Endodermal cell (in vitro differentiated cells): ENCODE results near the gene VPS72. TPM values are rescaled to one million over a fixed set of nuclear protein-coding genes. Genes with fewer than 3 reads are reported as not detected.

Experiments
- DNase-seq: peaks from one replicate; pipeline ENCODE4 v3.0.0-alpha.2; 2017
- H3K27ac ChIP-seq: 2 replicates; pipeline ENCODE4 v1.5.1; 2013; ENCODE audit warnings: mild to moderate bottlenecking, low read depth, low read length, moderate library complexity
- H3K27me3 ChIP-seq: 2 replicates; pipeline ENCODE4 v1.6.1; 2013; ENCODE audit warnings: mild to moderate bottlenecking, low read length, moderate library complexity; ENCODE audit not compliant: insufficient read depth, control insufficient read depth, poor library complexity, severe bottlenecking
- H3K36me3 ChIP-seq: 2 replicates; pipeline ENCODE4 v1.7.0; 2013; ENCODE audit warnings: mild to moderate bottlenecking, low read length, moderate library complexity; ENCODE audit not compliant: control insufficient read depth, insufficient read depth
- H3K4me1 ChIP-seq: one replicate; pipeline ENCODE4 v1.7.0; 2013; ENCODE audit warnings: low read length; ENCODE audit not compliant: control insufficient read depth, insufficient read depth
- H3K4me3 ChIP-seq: 2 replicates; pipeline ENCODE4 v1.5.1; 2013; ENCODE audit warnings: mild to moderate bottlenecking, low read length, moderate library complexity
- H3K9ac ChIP-seq: 2 replicates; pipeline ENCODE4 v1.6.1; 2013; ENCODE audit warnings: mild to moderate bottlenecking, low read length, moderate library complexity; ENCODE audit not compliant: poor library complexity, severe bottlenecking; ENCODE audit errors: extremely low read depth
- H3K9me3 ChIP-seq: 2 replicates; pipeline ENCODE4 v1.6.1; 2013; ENCODE audit warnings: mild to moderate bottlenecking, low read length, moderate library complexity; ENCODE audit not compliant: control insufficient read depth
- H3K27ac Mint-ChIP-seq: 2 replicates; pipeline ENCODE4 v1.8.0; 2020; ENCODE audit warnings: mixed read lengths
- H3K27me3 Mint-ChIP-seq: 2 replicates; pipeline ENCODE4 v1.8.0; 2021; ENCODE audit warnings: mild to moderate bottlenecking, mixed read lengths; ENCODE audit not compliant: insufficient read depth
- H3K36me3 Mint-ChIP-seq: 2 replicates; pipeline ENCODE4 v1.8.0; 2020; ENCODE audit warnings: low read depth, mixed read lengths
- H3K4me1 Mint-ChIP-seq: 2 replicates; pipeline ENCODE4 v1.8.0; 2020; ENCODE audit warnings: mixed read lengths
- H3K4me3 Mint-ChIP-seq: 2 replicates; pipeline ENCODE4 v1.8.0; 2020; ENCODE audit warnings: mild to moderate bottlenecking, moderate library complexity, mixed read lengths
- H3K9me3 Mint-ChIP-seq: 2 replicates; pipeline ENCODE4 v1.8.0; 2020; ENCODE audit warnings: mild to moderate bottlenecking, mixed read lengths
- WGBS, 2 experiments: methylation state at CpG; one replicate each; pipeline versions ENCODE4 v1.1.5 to v1.1.7; 2013; ENCODE audit warnings: missing lambda C conversion rate in 2 of 2, mixed read lengths in 1 of 2; ENCODE audit not compliant: insufficient coverage in 1 of 2, insufficient read length in 1 of 2; 5-methylcytosine and 5-hydroxymethylcytosine counted together
- total RNA-seq, 2 donors: library from RNA; stranded (reverse); fragmentation: NEBNext Ultra II Directional in 1 of 2; extraction: Animal tissue kit (Norgen Biotek cat#: 25700) in 1 of 2; gene quantifications; 2 replicates in 1 of 2; 3 replicates in 1 of 2; pipeline ENCODE4 v1.2.1, GENCODE V29; 2021
- TF ChIP-seq, protein P1 (sequence below): fragments of 200-600 bp; sonication (generic); conservative IDR thresholded peaks from 2 replicates; pipeline ENCODE4 v1.5.0; 2021; ENCODE audit warnings: antibody characterized with exemption, mild to moderate bottlenecking

The VPS72 gene
- total RNA-seq, 2 donors from 2014 or later: 79.4 to 103 TPM

DNA sequence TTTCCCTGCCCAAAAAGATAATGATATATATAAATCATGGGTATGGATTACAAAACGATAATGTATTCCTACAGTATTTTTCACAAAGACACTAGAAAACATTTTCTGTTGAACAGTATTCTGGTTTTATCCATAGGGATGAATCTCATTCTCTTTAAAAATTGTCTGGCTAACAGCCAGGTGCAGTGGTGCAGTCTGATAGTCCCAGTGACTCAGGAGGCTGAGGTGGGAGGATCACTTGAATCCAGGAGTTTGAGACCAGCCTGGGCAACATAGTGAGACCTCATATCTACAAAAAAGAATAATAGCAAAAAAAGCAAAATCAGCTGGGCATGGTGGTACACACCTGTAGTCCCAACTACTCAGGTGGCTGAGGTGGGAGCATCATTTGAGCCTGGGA lies 31.6 kb upstream of the VPS72 start:
- TF ChIP-seq, protein P1, sequence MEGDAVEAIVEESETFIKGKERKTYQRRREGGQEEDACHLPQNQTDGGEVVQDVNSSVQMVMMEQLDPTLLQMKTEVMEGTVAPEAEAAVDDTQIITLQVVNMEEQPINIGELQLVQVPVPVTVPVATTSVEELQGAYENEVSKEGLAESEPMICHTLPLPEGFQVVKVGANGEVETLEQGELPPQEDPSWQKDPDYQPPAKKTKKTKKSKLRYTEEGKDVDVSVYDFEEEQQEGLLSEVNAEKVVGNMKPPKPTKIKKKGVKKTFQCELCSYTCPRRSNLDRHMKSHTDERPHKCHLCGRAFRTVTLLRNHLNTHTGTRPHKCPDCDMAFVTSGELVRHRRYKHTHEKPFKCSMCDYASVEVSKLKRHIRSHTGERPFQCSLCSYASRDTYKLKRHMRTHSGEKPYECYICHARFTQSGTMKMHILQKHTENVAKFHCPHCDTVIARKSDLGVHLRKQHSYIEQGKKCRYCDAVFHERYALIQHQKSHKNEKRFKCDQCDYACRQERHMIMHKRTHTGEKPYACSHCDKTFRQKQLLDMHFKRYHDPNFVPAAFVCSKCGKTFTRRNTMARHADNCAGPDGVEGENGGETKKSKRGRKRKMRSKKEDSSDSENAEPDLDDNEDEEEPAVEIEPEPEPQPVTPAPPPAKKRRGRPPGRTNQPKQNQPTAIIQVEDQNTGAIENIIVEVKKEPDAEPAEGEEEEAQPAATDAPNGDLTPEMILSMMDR: no peak
- H3K9me3 ChIP-seq: no peaks in the 10 kb centered on the region
- no peak overlapping the region for H3K27ac Mint-ChIP-seq
- H3K4me1 ChIP-seq: no peaks in the 10 kb centered on the region
- no CpG with 5 or more reads among the region's 1 CpG for WGBS, 2 experiments
- H3K36me3 ChIP-seq: peaks cover 62% of the 10 kb centered on the region
- no peak overlapping the region for H3K9ac ChIP-seq
- no peak overlapping the region for H3K4me3 ChIP-seq
- no peak for DNase-seq
- no peaks in the 10 kb centered on the region for H3K27me3 ChIP-seq
- H3K27me3 Mint-ChIP-seq: no peaks in the 10 kb centered on the region
- peaks cover 40% of the 10 kb centered on the region for H3K36me3 Mint-ChIP-seq
- H3K27ac ChIP-seq: no peak overlapping the region
- H3K9me3 Mint-ChIP-seq: no peaks in the 10 kb centered on the region
- H3K4me1 Mint-ChIP-seq: peaks cover 12% of the 10 kb centered on the region
- no peak overlapping the region for H3K4me3 Mint-ChIP-seq

DNA sequence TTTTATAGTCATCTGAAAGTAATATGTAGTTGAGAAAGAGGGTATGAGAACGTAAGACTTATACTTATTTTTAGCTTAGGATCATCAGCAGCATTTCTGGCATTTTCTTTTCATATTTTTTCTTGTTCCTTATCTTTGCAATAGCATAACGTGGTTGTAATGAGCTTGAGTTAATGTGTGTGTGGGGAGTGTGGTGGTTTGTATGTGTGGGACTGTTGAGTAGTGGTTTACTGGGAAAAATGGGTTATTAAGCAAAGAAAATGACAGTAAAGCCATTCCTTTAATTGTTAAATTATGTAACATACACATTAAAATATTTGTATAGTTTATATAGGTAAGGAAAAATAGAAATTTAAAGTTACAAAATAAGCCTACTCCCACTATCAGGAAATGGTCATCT lies 23.6 kb upstream of the VPS72 start:
- H3K27me3 Mint-ChIP-seq: no peaks in the 10 kb centered on the region
- DNase-seq: no peak
- H3K27me3 ChIP-seq: no peaks in the 10 kb centered on the region
- TF ChIP-seq, protein P1: no peak
- peaks cover 2% of the 10 kb centered on the region for H3K4me1 Mint-ChIP-seq
- peaks cover 57% of the 10 kb centered on the region for H3K36me3 Mint-ChIP-seq
- no peaks in the 10 kb centered on the region for H3K9me3 ChIP-seq
- H3K27ac Mint-ChIP-seq: peak overlapping the region; percentile 76
- H3K9me3 Mint-ChIP-seq: no peaks in the 10 kb centered on the region
- H3K4me3 Mint-ChIP-seq: no peak overlapping the region
- no peak overlapping the region for H3K27ac ChIP-seq
- H3K9ac ChIP-seq: no peak overlapping the region
- H3K4me3 ChIP-seq: no peak overlapping the region
- 42% methylated on average over 2 of the region's 2 CpGs; no CpG with 5 or more reads in 1 of the 2 experiments for WGBS, 2 experiments
- H3K4me1 ChIP-seq: no peaks in the 10 kb centered on the region
- H3K36me3 ChIP-seq: peaks cover 61% of the 10 kb centered on the region

DNA sequence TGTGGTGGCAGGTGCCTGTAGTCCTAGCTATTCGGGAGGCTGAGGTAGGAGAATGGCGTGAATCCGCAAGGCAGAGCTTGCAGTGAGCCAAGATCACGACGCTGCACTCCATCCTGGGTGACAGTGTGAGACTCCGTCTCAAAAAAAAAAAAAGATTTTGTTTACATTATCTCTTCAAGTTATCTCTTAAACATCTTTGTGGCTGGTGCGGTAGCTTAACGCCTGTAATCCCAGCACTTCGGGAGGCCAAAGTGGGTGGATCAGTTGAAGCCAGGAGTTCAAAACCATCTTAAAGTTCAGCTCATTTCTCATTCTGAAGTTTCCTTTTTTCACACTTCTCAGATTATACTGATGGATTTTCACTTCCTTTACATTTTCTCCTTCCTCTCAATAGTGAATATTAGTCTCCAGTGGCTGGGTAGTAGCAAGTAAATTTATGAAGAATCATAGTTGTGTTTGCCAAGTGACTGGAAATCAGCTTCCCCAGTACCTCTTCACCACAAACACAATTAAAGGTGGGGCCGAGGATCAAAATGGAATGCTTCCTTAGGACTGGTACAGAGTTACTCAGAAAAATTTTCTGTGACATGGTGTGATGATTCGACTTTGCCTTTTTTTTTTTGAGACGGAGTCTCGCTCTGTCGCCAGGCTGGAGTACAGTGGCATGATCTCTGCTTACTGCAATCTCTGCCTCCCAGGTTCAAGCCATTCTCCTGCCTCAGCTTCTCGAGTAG lies 22.1 kb upstream of the VPS72 start:
- 91 to 93% methylated on average over 12 to 15 of the region's 15 CpGs for WGBS, 2 experiments
- H3K36me3 Mint-ChIP-seq: peaks cover 61% of the 10 kb centered on the region
- no peak overlapping the region for H3K9ac ChIP-seq
- no peak overlapping the region for H3K4me3 ChIP-seq
- no peak for DNase-seq
- H3K9me3 ChIP-seq: no peaks in the 10 kb centered on the region
- H3K27ac Mint-ChIP-seq: no peak overlapping the region
- H3K27me3 ChIP-seq: no peaks in the 10 kb centered on the region
- peaks cover 65% of the 10 kb centered on the region for H3K36me3 ChIP-seq
- no peaks in the 10 kb centered on the region for H3K4me1 ChIP-seq
- no peak overlapping the region for H3K4me3 Mint-ChIP-seq
- no peaks in the 10 kb centered on the region for H3K27me3 Mint-ChIP-seq
- no peak overlapping the region for H3K27ac ChIP-seq
- no peaks in the 10 kb centered on the region for H3K9me3 Mint-ChIP-seq
- H3K4me1 Mint-ChIP-seq: peaks cover 2% of the 10 kb centered on the region
- TF ChIP-seq, protein P1: no peak
